SK-N-SH (cell line): ENCODE results near the gene TGFB3.

Source experiments
- CHD2 ChIP-seq: fragments of 150-350 bp; IDR thresholded peaks from 2 replicates; pipeline ENCODE4 v1.6.1; 2018; ENCODE audit warnings: low read length; ENCODE audit not compliant: partially characterized antibody
- CTCF ChIP-seq: fragments of 200-600 bp; sonication (generic); IDR thresholded peaks from 2 replicates; pipeline ENCODE4 v1.6.1; 2017; ENCODE audit warnings: antibody characterized with exemption, mild to moderate bottlenecking, moderate library complexity
- EP300 ChIP-seq, 2 experiments: IDR thresholded peaks; 2 replicates each; pipeline versions ENCODE4 v1.4.0 to v1.6.1; 2012; ENCODE audit warnings: borderline replicate concordance in 1 of 2, low read depth in 1 of 2, low read length in 1 of 2
- EZH2phosphoT487 ChIP-seq: fragments of 200-600 bp; sonication (generic); IDR thresholded peaks from 2 replicates; pipeline ENCODE4 v1.6.1; 2017; ENCODE audit warnings: low read depth, mixed run types, mild to moderate bottlenecking, antibody characterized with exemption, moderate library complexity, borderline replicate concordance
- NFIC ChIP-seq: IDR thresholded peaks from 2 replicates; pipeline ENCODE4 v1.4.0; 2012; ENCODE audit warnings: borderline replicate concordance
- RFX5 ChIP-seq: IDR thresholded peaks from 2 replicates; pipeline ENCODE4 v1.6.1; 2012; ENCODE audit warnings: mild to moderate bottlenecking, improper control_type of control experiment, low read length
- USF2 ChIP-seq: fragments of 150-350 bp; IDR thresholded peaks from 2 replicates; pipeline ENCODE4 v1.6.1; 2017; ENCODE audit warnings: antibody characterized with exemption, low read length, low read depth, borderline replicate concordance
- YY1 ChIP-seq: IDR thresholded peaks from 2 replicates; pipeline ENCODE4 v1.4.0; 2012; ENCODE audit warnings: low read depth, mild to moderate bottlenecking

GRCh38 chr14:75909630-75910029 is 72.2 kb downstream of the TGFB3 start:
- TF ChIP-seq CTCF (no peak), USF2 (no peak), EZH2phosphoT487 (no peak), CHD2 (no peak), EP300 (IDR thresholded peaks at IDR 0.05; ENCODE audit: borderline replicate concordance in 1 of 2, low read depth in 1 of 2, low read length in 1 of 2) (no peak), RFX5 (no peak), YY1 (no peak), NFIC (no peak)
